Neural cell (in vitro differentiated cells): ENCODE data around the gene ZFAND4. TPM values are rescaled to one million over a fixed set of nuclear protein-coding genes. Genes with fewer than 3 reads are reported as not detected.
"Not testable (repeated sequence)": the region's sequence is repeated elsewhere in the genome, so short reads cannot be mapped to it uniquely, and the experiment has no call there.

Experiments
- H2AFZ ChIP-seq: fragments of 200-600, 300-800 bp; sonication (generic), shearing (Covaris generic); 2 replicates; pipeline ENCODE4 v1.6.0; 2014; ENCODE audit warnings: low read depth, mild to moderate bottlenecking, antibody characterized with exemption, low read length, moderate library complexity
- H3F3A ChIP-seq: fragments of 200-600 bp; shearing (Covaris generic); 2 replicates; pipeline ENCODE4 v1.6.1; 2016; ENCODE audit warnings: mild to moderate bottlenecking, moderate library complexity, mixed read lengths, antibody characterized with exemption, low read length; ENCODE audit not compliant: insufficient read depth, poor library complexity, severe bottlenecking
- H3K27ac ChIP-seq: fragments of 200-600, 300-800 bp; sonication (generic), shearing (Covaris generic); 2 replicates; pipeline ENCODE4 v1.5.1; 2014; ENCODE audit warnings: mild to moderate bottlenecking, low read length, moderate library complexity
- H3K27me3 ChIP-seq: fragments of 300-800, 200-600 bp; sonication (generic), shearing (Covaris generic); 2 replicates; pipeline ENCODE4 v1.6.0; 2014; ENCODE audit warnings: mild to moderate bottlenecking, low read depth, low read length, moderate library complexity; ENCODE audit not compliant: insufficient read depth
- H3K36me3 ChIP-seq: fragments of 300-800, 200-600 bp; sonication (generic), shearing (Covaris generic); 2 replicates; pipeline ENCODE4 v1.5.1; 2014; ENCODE audit warnings: mild to moderate bottlenecking, antibody characterized with exemption, low read length, moderate library complexity; ENCODE audit not compliant: insufficient read depth
- H3K4me2 ChIP-seq: fragments of 300-800, 200-600 bp; sonication (generic), shearing (Covaris generic); 2 replicates; pipeline ENCODE4 v1.6.0; 2014; ENCODE audit warnings: mild to moderate bottlenecking, low read length
- H3K4me3 ChIP-seq: fragments of 300-800, 200-600 bp; sonication (generic), shearing (Covaris generic); 2 replicates; pipeline ENCODE4 v1.5.1; 2014; ENCODE audit warnings: mild to moderate bottlenecking, low read length, moderate library complexity
- H3K79me2 ChIP-seq: fragments of 200-600 bp; shearing (Covaris generic); replicated peaks from 2 replicates; pipeline ENCODE4 v1.6.0; 2014; ENCODE audit warnings: mild to moderate bottlenecking, low read length, moderate library complexity; ENCODE audit not compliant: insufficient read depth
- H3K9ac ChIP-seq: fragments of 300-800, 200-600 bp; sonication (generic), shearing (Covaris generic); 2 replicates; pipeline ENCODE4 v1.6.1; 2016; ENCODE audit warnings: mild to moderate bottlenecking, low read length, mixed read lengths
- H3K9me2 ChIP-seq: fragments of 200-600 bp; shearing (Covaris generic); 2 replicates; pipeline ENCODE4 v1.6.1; 2016; ENCODE audit warnings: mild to moderate bottlenecking, low read length, mixed read lengths; ENCODE audit not compliant: insufficient read depth
- H3K9me3 ChIP-seq: fragments of 200-600, 300-800 bp; sonication (generic), shearing (Covaris generic); 2 replicates; pipeline ENCODE4 v1.6.1; 2016; ENCODE audit warnings: mild to moderate bottlenecking, mixed run types, low read length, moderate library complexity, mixed read lengths
- H4K20me1 ChIP-seq: fragments of 200-600 bp; shearing (Covaris generic); 2 replicates; pipeline ENCODE4 v1.6.1; 2016; ENCODE audit warnings: mild to moderate bottlenecking, mixed run types; ENCODE audit not compliant: insufficient read depth
- EP300 ChIP-seq: fragments of 450-650 bp; conservative IDR thresholded peaks from 2 replicates; pipeline ENCODE4 v1.6.1; 2014; ENCODE audit warnings: antibody characterized with exemption, mild to moderate bottlenecking, moderate library complexity; ENCODE audit not compliant: poor library complexity, severe bottlenecking
- EZH2 ChIP-seq: fragments of 200-600, 300-800 bp; shearing (Covaris generic), sonication (generic); IDR thresholded peaks from 2 replicates; pipeline ENCODE4 v1.6.1; 2014; ENCODE audit warnings: antibody characterized with exemption, low read length, borderline replicate concordance, mild to moderate bottlenecking; ENCODE audit not compliant: insufficient read depth, poor library complexity, severe bottlenecking
- MXI1 ChIP-seq: fragments of 450-650 bp; conservative IDR thresholded peaks from 2 replicates; pipeline ENCODE4 v1.6.1; 2014; ENCODE audit warnings: antibody characterized with exemption, mild to moderate bottlenecking; ENCODE audit not compliant: poor library complexity, severe bottlenecking
- POLR2AphosphoS5 ChIP-seq: IDR thresholded peaks from 2 replicates; pipeline ENCODE4 v1.6.1; 2012
- RAD21 ChIP-seq: fragments of 450-650 bp; conservative IDR thresholded peaks from 2 replicates; pipeline ENCODE4 v1.6.1; 2014; ENCODE audit warnings: antibody characterized with exemption, mild to moderate bottlenecking, moderate library complexity
- REST ChIP-seq: IDR thresholded peaks from 2 replicates; pipeline ENCODE4 v1.6.1; 2012; ENCODE audit warnings: borderline replicate concordance
- SMC3 ChIP-seq: fragments of 450-650 bp; conservative IDR thresholded peaks from 2 replicates; pipeline ENCODE4 v1.6.1; 2014; ENCODE audit warnings: antibody characterized with exemption, mild to moderate bottlenecking, moderate library complexity; ENCODE audit not compliant: poor library complexity
- TAF1 ChIP-seq: IDR thresholded peaks from 2 replicates; pipeline ENCODE4 v1.6.1; 2012; ENCODE audit warnings: low read depth
- polyA plus RNA-seq: library from polyadenylated mRNA; depleted of rRNA; stranded (reverse); fragments of >200 nt; gene quantifications from 2 replicates; pipeline ENCODE4 v1.2.3, GENCODE V29; 2014
- TF ChIP-seq, protein P1 (sequence below): fragments of 450-650 bp; IDR thresholded peaks from 2 replicates; pipeline ENCODE4 v1.5.1; 2014; ENCODE audit warnings: antibody characterized with exemption, mild to moderate bottlenecking, moderate library complexity; ENCODE audit not compliant: poor library complexity, severe bottlenecking

Gene ZFAND4
- polyA plus RNA-seq, 1 donor from 2014 or later: 8.3 TPM

- Histone ChIP-seq H3K27ac (no peak overlapping the region), H3K9me3 (no peaks in the 10 kb centered on the region), H3K9me2 (no peaks in the 10 kb centered on the region), H3F3A (no peaks in the 10 kb centered on the region), H3K9ac (no peak overlapping the region), H4K20me1 (no peaks in the 10 kb centered on the region), H2AFZ (no peak overlapping the region), H3K4me2 (no peak overlapping the region), H3K4me3 (no peak overlapping the region), H3K27me3 (no peaks in the 10 kb centered on the region), H3K79me2 (no peaks in the 10 kb centered on the region), H3K36me3 (no peaks in the 10 kb centered on the region)
- TF ChIP-seq TAF1 (no peak), POLR2AphosphoS5 (no peak), SMC3 (no peak), EZH2 (no peak), EP300 (no peak), RAD21 (no peak), MXI1 (no peak), REST (no peak)
- TF ChIP-seq, protein P1, sequence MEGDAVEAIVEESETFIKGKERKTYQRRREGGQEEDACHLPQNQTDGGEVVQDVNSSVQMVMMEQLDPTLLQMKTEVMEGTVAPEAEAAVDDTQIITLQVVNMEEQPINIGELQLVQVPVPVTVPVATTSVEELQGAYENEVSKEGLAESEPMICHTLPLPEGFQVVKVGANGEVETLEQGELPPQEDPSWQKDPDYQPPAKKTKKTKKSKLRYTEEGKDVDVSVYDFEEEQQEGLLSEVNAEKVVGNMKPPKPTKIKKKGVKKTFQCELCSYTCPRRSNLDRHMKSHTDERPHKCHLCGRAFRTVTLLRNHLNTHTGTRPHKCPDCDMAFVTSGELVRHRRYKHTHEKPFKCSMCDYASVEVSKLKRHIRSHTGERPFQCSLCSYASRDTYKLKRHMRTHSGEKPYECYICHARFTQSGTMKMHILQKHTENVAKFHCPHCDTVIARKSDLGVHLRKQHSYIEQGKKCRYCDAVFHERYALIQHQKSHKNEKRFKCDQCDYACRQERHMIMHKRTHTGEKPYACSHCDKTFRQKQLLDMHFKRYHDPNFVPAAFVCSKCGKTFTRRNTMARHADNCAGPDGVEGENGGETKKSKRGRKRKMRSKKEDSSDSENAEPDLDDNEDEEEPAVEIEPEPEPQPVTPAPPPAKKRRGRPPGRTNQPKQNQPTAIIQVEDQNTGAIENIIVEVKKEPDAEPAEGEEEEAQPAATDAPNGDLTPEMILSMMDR: no peak
Observed at GRCh38 chr10:45578384-45578971, 94.1 kb downstream of the ZFAND4 start.

GRCh38 chr10:45575966-45576597 is 96.5 kb downstream of the ZFAND4 start:
- H4K20me1 ChIP-seq: no peaks in the 10 kb centered on the region
- H3K27me3 ChIP-seq: no peaks in the 10 kb centered on the region
- H3K9me2 ChIP-seq: no peaks in the 10 kb centered on the region
- no peak overlapping the region for H3K4me3 ChIP-seq
- H3K36me3 ChIP-seq: no peaks in the 10 kb centered on the region
- no peak for TF ChIP-seq POLR2AphosphoS5
- no peak overlapping the region for H3K4me2 ChIP-seq
- no peaks in the 10 kb centered on the region for H3K9me3 ChIP-seq
- H2AFZ ChIP-seq: no peak overlapping the region
- no peaks in the 10 kb centered on the region for H3K79me2 ChIP-seq
- H3K9ac ChIP-seq: no peak overlapping the region
- no peaks in the 10 kb centered on the region for H3F3A ChIP-seq
- no peak overlapping the region for H3K27ac ChIP-seq

GRCh38 chr10:45575032-45575761 is 97.4 kb downstream of the ZFAND4 start:
- H4K20me1 ChIP-seq, H3K36me3 ChIP-seq, H3F3A ChIP-seq, H3K27ac ChIP-seq, H3K9me2 ChIP-seq, H3K4me3 ChIP-seq, H3K9ac ChIP-seq, H2AFZ ChIP-seq, H3K79me2 ChIP-seq, H3K9me3 ChIP-seq, H3K4me2 ChIP-seq, H3K27me3 ChIP-seq: not testable (repeated sequence)
